Activated CD8-positive, alpha-beta memory T cell treated with anti-CD3 and anti-CD28 coated beads, Interleukin-2, amount 50 U/mL, for 4 hours (primary cell): ENCODE data around the gene HOXD9.

ENCODE experiments used
- DNase-seq: peaks from one replicate; pipeline ENCODE4 v3.0.0-alpha.2; 2020

HOXD9 gene

DNA sequence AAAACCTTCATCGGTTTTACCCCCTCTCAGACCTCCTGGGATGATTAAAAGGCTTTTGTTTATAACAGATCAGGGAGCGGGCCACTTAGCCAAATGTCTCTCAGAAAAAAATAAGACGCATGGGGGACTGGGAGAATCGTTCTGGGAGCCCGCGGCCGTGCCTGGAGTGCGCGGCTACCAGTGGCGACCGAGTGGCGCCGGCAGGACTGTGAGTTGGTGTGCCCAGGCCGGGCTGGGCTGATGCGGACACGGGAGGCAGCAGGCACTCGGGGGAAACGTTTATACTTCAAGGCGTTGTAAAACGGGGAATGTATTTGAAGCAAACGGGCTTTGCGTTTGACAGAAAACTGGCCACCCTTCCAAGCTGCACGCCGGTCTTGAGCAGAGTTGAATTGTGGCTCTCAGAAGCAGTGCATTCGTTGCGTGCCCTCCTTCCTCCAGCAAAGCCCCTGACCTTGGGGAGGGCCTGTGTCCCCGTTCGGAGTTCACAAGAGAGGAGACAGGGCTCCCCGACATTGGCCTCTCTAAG, 10.6 kb upstream of the HOXD9 start:
- no peak for DNase-seq

DNA sequence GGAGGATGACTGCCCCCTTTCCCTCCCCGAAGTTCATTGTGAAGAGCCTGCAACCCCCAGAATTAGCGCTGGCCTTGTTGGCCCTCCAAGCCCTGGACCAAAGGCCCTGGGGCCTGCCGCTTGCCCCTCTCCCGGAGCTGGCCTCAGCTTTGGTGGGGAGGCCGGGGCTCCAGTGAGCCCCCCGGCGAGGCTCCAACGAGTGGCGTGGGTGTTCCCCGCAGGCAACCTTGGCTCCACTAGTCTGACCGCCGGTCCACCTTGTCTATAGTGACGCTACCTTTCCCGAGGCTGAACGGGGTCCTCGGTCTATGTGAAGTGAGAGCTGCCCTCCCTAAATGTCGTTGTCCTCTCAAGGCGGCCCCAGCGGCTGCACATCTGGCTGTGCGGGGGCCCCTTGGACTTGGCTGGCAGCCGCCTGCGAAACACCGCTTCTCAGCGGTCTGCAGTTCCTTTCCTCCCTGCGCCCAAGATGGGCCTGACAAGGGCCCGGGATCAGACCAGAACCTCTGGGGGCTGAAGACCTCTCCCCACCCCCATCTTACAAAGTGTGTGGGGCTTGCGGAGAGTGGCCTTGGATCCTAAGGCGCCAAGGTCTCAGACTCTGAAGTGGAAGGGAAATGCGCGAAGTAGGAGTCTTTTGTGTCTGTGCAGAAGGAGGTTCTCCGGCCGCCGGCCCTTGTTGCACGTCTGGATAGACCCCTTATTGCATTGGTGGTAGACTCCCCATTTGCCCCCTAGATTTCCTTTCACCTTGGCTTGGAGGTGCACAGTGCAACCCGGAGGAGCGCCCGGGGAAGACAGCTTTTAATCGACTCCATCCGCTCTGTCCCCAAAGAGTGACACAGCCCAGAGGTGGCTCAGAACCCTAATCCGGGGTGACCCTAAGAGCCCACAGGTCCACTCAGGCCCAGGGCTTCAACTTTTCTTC, 9.9 kb upstream of the HOXD9 start:
- no peak for DNase-seq

DNA sequence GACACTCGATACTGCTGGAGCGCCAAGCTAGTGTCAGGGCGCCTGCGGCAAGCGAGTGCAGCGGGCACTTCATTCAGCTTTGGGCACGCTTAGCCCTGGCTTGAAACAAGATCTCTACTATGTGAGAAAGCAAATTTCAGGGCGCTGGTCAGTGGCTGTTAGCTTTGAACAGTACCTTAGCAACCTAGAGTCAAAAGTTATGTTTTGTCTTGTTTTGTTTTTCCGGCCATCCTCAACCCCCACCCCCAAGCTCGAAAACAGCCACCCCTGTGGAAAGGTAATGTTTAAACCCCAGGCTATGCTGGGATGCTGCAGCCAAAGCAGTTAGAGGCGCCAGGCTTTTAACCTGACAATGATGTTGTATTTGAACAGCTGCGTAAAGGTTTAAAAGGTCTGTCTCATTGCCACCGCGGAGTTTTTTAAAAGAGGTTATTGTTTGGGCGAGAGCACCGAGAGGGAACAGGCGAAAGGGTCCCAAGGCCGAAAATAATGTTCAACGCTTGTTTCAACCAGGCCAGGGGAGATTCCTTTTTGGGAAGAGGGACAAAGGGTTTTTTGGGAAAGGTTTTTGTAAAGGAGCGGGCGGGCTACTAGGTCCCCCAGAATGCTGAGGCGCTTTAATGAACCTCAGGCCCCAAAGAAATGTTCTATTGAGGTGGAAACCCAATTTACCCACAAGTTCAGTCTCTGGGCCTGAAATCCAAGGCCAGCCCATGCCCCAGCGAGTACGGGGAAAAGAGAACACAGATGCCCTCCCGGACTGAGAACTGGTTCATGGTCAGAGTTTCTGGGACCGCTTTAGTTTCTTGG, 8.2 kb upstream of the HOXD9 start:
- no peak for DNase-seq

DNA sequence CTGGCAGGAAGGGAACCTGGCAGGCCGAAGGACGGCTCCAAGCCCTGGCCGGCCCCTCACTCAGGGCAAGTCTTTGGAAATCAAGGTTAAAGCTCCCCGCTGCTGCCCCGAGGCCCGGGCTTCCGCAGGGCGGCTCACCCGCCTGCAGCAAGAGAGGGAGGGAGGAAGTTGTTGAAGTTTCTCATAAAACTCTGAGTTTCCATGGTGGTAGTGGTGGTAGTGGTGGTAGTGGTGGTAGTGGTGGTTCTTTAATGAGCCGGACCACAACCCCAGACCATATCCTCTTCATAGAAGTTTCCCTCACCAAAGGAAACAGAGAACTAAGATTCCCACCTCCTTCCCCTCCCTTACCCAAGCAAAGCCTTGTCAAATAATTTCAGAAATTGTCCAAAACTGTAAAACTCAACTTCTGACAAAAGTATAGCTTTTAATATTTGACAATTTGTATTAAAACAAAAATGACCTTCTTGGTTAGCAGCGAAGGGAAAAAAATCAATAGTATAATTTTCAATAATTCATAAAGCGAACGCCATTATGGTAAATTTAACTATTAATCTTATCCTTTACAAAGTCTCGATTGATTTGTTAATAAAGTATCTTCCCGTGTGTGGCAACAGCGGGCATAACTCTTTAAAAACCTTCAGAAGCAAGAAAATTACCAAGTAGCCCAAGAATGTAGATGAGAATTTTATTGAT, 7.4 kb upstream of the HOXD9 start:
- DNase-seq: no peak

DNA sequence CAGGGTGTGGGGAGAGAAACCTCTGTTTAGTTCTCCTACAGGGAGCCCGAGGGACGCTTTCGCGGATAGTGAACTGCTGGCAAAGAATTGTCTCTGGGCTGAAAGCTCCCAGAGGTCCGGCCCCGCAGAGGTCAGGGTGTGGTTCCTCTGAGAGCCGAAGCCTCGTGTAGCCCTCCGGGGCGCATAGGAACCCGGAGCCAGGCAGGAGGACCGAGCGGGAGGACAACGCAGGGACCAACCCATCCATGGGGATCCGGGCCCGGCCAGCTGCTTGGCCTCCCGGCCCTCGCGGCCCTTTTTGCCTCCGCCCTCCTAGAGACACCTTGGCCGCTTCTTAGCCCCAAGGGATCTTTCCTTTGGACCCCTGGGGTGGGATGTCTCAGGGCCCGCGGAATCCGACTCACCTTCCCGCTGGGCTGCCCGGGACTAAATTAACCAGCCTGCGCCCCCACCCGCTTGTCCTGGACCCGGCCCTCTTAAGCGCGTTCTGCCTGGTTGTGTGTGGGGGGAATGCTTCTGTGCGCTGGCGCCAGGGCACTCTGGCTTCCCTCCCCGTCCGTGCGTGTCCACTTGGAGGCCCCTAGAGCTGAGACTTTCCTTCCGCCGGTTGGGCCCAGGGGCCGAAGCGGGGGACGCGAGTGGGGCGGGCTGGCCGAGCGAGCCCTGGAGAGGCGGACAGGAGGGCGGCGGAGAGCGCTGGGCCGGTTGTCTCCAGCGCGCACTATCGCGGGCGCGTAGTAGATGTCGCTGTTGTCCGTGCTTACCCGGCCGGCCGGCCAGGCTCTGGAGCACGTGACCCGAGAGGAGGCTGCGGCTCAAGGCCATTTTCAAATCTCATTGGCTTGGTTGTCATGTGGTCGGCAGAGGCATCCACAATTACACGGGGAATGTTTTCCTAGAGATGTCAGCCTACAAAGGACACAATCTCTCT, 6.4 kb upstream of the HOXD9 start, which contains the start of gene HOXD10:
Gene HOXD10 (plus strand): TSS at position 896 of the 931 bp plus-strand sequence. CDS start 56 bp downstream, outside the sequence.
- DNase-seq: no peak

DNA sequence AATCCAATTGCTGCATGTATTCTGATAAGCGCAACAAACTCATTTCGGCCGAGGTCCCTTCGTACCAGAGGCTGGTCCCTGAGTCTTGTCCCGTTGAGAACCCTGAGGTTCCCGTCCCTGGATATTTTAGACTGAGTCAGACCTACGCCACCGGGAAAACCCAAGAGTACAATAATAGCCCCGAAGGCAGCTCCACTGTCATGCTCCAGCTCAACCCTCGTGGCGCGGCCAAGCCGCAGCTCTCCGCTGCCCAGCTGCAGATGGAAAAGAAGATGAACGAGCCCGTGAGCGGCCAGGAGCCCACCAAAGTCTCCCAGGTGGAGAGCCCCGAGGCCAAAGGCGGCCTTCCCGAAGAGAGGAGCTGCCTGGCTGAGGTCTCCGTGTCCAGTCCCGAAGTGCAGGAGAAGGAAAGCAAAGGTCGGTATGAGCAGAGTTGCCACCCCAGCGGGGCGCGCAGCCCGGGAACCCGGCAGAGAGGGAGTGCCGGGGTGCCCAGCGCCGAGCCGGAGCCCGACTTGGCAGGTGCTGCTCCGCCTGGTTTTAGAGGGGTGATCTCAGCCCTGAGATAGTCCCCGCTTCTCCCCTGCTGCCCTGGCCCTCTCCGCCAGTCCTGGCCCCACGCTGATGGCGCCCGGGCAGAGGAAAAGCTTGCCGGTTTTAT, 5.2 kb upstream of the HOXD9 start:
- DNase-seq: no peak

DNA sequence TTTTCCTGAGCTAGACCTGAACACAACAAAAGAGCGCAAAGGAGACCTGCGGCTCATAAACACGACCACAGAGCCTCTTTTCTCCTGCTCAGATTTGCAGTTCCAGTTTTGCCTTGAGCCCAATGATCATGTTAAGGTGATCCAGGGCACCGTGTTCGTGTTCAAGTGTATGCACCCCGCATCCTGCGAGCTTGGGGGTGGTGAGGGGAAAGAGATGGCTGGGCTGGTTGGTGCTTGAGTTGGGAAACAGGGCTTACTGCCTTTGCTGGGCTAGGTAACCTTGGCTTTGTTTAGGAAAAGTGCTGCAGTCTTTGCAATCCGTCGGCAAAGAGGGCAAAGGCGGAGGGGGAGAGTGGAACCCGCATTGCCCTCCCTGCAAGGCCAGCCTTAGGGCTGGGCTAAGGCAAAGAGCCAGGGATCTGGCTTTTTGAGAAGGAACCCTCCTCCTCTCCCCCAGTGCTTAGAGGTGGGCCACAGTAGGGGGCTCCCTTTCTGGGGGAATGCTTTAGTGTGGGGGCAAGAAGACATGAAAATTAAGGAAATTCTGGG, 4.6 kb upstream of the HOXD9 start:
- DNase-seq: no peak

DNA sequence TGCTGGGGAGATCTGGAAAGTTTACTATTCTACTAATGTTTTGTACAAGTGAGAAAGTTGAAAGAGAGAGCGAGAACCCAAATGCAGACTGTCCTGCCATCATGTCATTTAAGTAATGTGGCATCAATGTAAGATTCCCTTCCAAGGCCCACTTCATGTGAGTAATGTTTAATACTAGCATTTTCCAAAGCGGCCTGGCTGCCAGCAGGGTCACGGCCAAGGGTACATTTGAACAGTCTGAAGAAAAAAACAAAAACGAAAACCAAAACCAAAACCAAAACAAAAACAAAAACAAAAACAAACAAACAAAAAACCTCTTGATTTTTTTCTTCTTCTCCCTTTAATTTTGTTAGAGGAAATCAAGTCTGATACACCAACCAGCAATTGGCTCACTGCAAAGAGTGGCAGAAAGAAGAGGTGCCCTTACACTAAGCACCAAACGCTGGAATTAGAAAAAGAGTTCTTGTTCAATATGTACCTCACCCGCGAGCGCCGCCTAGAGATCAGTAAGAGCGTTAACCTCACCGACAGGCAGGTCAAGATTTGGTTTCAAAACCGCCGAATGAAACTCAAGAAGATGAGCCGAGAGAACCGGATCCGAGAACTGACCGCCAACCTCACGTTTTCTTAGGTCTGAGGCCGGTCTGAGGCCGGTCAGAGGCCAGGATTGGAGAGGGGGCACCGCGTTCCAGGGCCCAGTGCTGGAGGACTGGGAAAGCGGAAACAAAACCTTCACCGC, 3.7 kb upstream of the HOXD9 start:
- no peak for DNase-seq

DNA sequence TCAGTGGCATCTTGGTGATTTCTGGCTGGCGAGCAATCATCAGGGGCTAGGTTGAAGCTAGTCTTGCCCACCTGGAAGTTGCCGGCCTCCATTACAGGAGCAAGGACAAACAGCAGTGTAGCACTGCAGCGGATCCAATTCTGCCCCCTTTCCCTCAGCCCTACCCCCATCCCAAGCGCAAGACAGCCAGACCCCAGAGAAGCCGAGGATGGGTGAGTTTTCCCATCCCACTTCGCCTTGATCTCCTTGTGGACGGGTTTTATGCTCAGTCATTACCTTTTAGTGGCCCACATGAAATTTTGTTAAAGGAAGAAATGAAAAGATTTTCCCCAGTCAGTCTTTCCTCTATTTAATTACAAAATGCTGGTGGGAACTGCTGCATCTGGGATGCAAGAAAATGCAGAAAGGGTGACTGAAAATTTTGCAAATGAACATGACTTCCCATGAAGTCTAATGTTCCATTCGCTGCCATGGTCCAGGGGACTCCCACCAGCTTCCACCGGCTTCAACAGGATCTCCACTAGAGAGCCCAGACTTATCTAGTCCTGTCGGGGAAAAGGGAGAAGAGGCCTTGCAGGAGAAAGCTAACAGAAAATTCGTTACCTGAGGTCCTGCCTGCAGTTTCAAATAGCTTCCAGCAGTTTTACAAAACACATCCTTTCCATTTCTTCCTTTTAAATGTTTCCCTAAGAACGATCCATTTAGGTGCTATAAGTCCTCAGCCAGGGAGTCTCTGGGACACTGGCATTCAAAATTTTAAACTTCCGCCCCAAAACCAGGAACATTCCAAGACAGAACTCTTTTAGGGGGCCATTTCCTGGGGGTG, 1.9 kb upstream of the HOXD9 start:
- no peak for DNase-seq

DNA sequence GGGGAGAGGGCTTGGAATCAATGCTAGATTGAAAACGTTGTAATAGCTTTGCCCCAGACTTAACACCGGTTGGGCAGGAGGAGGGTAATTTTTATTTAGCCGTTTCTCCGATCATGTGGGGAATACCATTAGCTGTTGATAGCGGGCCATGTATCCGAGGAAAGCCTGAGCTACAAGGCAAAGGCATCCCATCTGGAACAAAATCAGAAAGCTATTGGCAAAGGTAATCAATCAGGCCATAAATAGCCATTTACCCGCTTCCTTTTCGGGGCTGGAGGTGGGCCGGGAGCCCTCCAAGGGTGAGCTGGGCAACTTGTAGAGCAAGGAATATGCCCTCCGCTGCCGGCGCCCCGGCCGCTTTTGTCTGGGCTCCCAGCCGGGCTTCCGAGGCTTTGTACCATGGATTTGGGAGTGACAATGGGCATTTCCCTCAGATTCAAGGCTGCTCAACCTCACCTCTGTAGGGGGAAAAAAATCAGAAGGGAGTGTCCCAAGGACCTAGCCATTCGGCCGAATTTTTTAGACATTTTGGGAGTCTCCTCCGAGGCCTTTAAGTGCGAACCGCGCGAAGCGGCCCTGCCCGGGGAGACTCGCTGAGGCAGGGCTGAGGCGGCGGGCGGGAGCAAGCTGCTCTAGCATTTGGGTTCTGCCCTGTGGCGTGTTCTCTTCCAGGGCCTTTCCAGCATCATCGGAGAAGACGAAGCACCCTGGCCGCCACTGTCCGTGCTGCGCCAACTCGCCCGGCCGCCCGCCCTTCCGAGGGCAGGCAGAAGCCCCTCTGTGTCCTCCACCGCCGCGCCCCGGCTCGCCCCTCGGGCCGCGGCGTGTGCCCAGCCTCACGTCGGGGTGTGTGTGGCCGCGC, 1.1 kb upstream of the HOXD9 start:
- DNase-seq: no peak

DNA sequence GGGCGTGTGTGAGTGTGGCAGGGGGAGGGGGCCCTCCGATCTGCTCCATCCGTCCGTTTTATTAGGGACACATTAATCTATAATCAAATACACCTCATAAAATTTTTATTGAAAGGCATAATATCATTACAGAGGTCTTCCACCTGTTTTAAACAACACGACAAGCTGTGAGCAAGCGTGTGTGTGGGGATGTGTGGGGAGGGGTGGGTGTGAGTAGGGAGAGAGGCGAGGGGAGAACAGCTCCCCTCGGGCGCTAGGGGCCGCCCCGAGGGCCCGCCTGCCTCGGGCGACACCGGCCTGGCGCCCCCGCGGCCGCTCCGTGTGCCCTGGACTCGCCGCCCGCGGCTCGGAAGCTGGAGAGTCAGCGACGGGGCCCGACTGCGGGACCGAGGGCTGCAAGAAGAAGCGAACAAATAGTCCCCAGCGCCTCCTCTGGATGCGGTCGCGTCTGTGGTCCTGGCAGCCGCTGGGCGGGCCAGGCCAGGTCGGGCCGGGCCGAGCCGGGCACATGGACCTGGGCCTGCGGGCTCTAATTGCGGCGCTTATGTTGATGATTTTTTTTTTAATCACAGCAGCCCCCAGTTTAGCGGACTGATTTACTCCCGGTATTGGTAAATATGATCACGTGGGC, 352 bp upstream of the HOXD9 start:
- DNase-seq: no peak

DNA sequence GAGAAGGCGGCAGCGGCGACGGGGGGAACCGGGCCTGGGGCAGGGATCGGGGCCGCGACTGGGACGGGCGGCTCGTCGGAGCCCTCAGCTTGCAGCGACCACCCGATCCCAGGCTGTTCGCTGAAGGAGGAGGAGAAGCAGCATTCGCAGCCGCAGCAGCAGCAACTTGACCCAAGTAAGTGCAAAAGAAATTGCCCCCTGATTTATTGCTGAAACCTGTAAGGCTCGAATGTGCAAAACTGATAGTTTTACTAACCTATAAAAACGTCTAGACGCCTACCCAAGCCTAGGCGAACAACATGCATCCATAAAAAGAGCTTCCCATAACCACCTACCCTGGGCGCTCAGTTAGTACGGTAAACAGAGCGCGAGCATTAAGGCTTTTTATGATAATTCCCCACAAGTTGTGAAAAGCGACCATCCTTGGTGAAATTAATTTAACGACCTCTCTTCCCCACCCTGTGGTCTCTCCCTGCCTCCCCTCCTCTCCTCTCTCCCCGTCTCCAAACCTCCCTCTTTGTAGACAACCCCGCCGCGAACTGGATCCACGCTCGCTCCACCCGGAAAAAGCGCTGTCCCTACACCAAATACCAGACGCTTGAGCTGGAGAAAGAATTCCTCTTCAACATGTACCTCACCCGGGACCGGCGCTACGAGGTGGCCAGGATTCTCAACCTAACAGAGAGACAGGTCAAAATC, 1.0 kb downstream of the HOXD9 start:
- DNase-seq: no peak

DNA sequence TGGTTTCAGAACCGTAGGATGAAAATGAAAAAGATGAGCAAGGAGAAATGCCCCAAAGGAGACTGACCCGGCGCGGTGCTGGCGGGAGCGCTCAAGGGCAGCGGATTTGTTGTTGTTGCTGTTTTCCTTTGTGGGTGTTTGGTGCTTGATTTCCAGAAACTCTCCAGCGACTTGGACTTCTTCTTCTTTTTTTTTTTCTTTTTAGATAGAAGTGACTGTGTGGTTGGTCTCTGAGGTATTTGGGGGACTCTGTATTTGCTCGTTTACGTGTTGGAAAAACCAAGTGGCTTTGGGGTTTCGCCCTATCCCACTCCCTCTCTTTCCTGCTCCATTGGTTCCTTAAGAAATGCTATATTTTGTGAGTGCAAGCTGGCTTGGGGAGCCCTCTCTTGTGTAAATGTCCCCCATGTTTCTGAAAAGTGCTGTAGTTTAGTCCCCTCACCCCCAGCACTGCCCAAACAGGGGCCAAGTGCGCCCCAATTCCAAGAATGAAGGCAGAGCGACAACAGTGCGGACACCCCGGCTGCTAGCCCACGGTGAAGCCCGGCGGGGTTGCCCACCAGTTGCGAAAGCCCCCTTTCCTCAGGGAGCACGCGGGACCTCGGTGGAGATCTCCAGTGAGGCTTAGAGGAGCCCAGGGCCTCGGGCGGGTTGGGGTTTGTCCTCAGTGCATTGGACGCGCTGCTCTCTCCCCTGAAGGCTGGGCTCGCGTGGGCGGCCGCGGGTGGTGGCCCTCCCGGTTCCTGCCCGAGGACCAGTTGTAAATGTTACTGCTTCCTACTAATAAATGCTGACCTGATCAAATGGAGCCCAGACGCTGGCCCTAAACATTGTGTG, 1.8 kb downstream of the HOXD9 start:
- no peak for DNase-seq

DNA sequence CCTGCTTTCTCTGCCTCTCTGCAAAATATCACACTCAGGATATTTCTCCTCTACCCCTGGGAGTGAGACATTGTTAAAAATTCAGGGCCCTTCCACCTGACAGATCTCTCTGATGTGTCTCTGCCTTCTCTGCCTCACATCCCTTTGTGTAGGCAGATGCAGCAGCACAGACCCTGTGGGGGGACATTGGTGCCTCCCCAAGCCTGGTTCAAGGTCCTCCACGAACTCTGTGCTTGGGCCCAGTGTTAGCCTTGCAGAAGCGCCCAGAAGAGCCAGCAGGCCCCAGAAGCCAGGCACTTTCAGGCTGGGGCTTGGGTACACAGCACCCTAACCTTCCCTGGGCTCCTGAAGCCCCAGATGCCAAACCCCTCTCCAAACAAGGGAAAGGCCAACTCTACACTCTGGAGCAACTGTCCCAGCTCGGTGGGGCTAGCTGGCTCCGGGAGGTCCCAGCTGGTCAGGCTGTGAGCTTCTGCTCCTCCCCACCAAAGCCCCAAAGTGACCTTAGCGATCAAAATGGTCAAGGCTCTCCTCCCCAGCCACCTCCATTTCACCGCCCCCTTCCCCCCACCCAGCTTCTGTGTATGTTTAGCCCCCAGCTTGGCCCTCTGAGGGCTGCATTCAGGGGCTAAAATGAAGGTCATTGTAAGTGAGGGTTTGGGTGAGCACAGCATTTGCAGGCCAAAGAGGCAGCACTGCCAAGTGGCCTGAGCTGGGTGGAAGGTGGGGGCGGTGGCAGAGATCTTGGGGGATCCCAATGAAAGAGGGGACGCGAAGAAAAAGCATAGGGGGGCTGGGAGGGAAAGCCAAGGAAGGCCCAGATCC, 2.6 kb downstream of the HOXD9 start:
- DNase-seq: no peak

DNA sequence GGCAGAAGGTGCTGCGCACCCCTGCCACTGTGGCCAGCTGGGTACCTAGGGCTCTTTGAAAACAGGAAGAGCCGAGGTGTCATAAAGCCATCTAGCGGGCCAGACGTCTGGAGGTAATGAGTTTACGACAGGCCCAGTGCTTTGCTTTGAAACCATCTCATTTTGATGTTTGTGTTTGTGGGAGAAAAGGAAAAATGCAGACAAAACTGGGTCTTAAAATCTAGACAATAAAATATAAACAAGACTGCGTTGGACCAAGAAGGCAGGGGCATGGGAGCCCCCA, 3.2 kb downstream of the HOXD9 start:
- no peak for DNase-seq
